Osteoblast (primary cell): ENCODE data around the gene SNCAIP. TPM values are rescaled to one million over a fixed set of nuclear protein-coding genes. Genes with fewer than 3 reads are reported as not detected.
"Not testable (repeated sequence)": the region's sequence is repeated elsewhere in the genome, so short reads cannot be mapped to it uniquely, and the experiment has no call there.

Experiments used
- DNase-seq: peaks from one replicate; pipeline ENCODE4 v3.0.0; 2011; ENCODE audit warnings: low spot score, mixed read lengths; ENCODE audit not compliant: insufficient read length; ENCODE audit errors: missing footprints
- H2AFZ ChIP-seq: 2 replicates; pipeline ENCODE4 v1.6.0; 2011; ENCODE audit warnings: mild to moderate bottlenecking, low read length
- H3K27ac ChIP-seq: 2 replicates; pipeline ENCODE4 v1.5.1; 2011; ENCODE audit warnings: mild to moderate bottlenecking, low read depth, low read length, moderate library complexity
- H3K27me3 ChIP-seq: 2 replicates; pipeline ENCODE4 v1.6.0; 2012; ENCODE audit warnings: mild to moderate bottlenecking, control low read depth, inconsistent platforms, low read length, moderate library complexity; ENCODE audit not compliant: insufficient read depth
- H3K36me3 ChIP-seq: 2 replicates; pipeline ENCODE4 v1.5.1; 2011; ENCODE audit warnings: mild to moderate bottlenecking, low read length, control low read depth, moderate library complexity; ENCODE audit not compliant: insufficient read depth
- H3K4me1 ChIP-seq: 2 replicates; pipeline ENCODE4 v1.5.1; 2011; ENCODE audit warnings: mild to moderate bottlenecking, low read length, control low read depth, moderate library complexity; ENCODE audit not compliant: insufficient read depth
- H3K4me2 ChIP-seq: 2 replicates; pipeline ENCODE4 v1.6.0; 2011; ENCODE audit warnings: mild to moderate bottlenecking, low read length; ENCODE audit not compliant: insufficient read depth
- H3K4me3 ChIP-seq: fragments of 200-600 bp; sonication (generic); 3 replicates; pipeline ENCODE4 v1.5.1; 2012; ENCODE audit warnings: mild to moderate bottlenecking, low read length, inconsistent platforms; ENCODE audit not compliant: insufficient read depth
- H3K79me2 ChIP-seq: 2 replicates; pipeline ENCODE4 v1.6.0; 2012; ENCODE audit warnings: mild to moderate bottlenecking, low read length, control low read depth, inconsistent platforms; ENCODE audit not compliant: insufficient read depth
- H3K9me3 ChIP-seq: 2 replicates; pipeline ENCODE4 v1.5.1; 2011; ENCODE audit warnings: low read depth, low read length, control low read depth
- H4K20me1 ChIP-seq: 2 replicates; pipeline ENCODE4 v1.6.0; 2012; ENCODE audit warnings: mild to moderate bottlenecking, low read length, control low read depth; ENCODE audit not compliant: insufficient read depth
- total RNA-seq: library from RNA; depleted of rRNA; stranded (reverse); fragments of >200 nt; gene quantifications from 2 replicates; pipeline ENCODE4 v1.2.3, GENCODE V29; 2012
- TF ChIP-seq, protein P1 (sequence below): IDR thresholded peaks from 2 replicates; pipeline ENCODE4 v1.5.1; 2011; ENCODE audit warnings: mild to moderate bottlenecking, low read depth, low read length, moderate library complexity; ENCODE audit errors: extremely low read depth

The SNCAIP gene
- total RNA-seq, 1 donor: 6.2 TPM

DNA sequence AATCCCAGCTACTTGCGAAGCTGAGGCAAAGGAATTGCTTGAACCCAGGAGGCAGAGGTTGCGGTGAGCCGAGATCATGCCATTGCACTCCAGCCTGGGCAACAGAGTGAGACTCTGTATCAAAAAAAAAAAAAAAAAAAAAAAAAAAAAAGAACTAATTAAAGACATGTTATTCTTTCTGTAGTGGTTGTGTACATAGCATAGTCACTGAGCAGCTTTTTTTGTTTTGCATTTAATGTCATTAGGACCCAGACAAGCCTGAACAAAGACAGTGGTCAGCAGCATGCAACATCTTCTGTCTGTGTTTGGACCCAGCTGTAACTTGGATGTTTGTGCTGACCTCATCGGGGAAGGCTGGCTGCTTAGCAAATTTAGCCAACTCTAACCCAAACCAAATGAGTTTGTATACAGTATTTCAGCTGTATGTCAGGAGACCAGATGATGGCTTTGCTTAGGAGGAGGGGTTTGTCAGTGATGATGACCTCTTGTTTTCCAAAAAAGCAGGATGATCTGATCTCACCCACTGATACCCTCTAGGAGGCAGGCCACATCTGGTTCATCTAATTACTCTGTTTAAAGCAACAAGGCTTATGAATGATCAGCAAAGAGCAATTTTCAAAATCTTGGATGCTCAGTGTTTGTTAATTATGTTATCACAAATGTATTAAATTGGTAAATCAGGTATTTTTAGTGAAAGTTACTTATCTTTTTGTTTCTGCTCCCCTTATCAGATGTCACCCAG, 39.5 kb downstream of the SNCAIP start:
- TF ChIP-seq, protein P1, sequence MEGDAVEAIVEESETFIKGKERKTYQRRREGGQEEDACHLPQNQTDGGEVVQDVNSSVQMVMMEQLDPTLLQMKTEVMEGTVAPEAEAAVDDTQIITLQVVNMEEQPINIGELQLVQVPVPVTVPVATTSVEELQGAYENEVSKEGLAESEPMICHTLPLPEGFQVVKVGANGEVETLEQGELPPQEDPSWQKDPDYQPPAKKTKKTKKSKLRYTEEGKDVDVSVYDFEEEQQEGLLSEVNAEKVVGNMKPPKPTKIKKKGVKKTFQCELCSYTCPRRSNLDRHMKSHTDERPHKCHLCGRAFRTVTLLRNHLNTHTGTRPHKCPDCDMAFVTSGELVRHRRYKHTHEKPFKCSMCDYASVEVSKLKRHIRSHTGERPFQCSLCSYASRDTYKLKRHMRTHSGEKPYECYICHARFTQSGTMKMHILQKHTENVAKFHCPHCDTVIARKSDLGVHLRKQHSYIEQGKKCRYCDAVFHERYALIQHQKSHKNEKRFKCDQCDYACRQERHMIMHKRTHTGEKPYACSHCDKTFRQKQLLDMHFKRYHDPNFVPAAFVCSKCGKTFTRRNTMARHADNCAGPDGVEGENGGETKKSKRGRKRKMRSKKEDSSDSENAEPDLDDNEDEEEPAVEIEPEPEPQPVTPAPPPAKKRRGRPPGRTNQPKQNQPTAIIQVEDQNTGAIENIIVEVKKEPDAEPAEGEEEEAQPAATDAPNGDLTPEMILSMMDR: no peak
- no peaks in the 10 kb centered on the region for H3K9me3 ChIP-seq
- no peak overlapping the region for H3K27ac ChIP-seq
- DNase-seq: peak; percentile 6
- H3K36me3 ChIP-seq: no peaks in the 10 kb centered on the region
- H3K27me3 ChIP-seq: no peaks in the 10 kb centered on the region
- no peaks in the 10 kb centered on the region for H4K20me1 ChIP-seq
- H3K4me1 ChIP-seq: no peaks in the 10 kb centered on the region
- no peaks in the 10 kb centered on the region for H3K79me2 ChIP-seq
- H2AFZ ChIP-seq: no peak overlapping the region
- H3K4me2 ChIP-seq: no peak overlapping the region
- no peak overlapping the region for H3K4me3 ChIP-seq

DNA sequence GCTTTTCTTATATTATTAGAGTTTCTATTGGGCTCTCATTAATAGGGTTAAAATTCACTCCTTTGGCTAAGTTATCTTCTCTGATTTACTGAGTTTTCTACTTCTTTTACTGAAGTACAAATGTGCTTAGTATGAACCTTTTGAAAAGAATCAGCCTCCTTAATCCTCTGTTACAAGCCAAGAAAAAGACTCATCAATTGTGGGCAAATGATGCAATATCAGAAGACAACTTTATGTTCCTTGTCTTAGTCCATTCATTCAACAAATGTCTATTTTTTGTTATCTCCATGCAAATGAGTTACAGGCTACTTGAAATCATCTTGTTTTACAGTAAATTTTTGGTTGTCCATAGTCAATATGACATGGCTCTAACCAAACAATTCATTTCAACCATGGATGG, 40.3 kb downstream of the SNCAIP start:
- no peak overlapping the region for H3K4me3 ChIP-seq
- no peaks in the 10 kb centered on the region for H3K27me3 ChIP-seq
- H3K4me1 ChIP-seq: no peaks in the 10 kb centered on the region
- H4K20me1 ChIP-seq: no peaks in the 10 kb centered on the region
- no peak for DNase-seq
- TF ChIP-seq, protein P1: no peak
- no peak overlapping the region for H3K4me2 ChIP-seq
- no peaks in the 10 kb centered on the region for H3K79me2 ChIP-seq
- no peak overlapping the region for H3K27ac ChIP-seq
- H3K36me3 ChIP-seq: no peaks in the 10 kb centered on the region
- no peak overlapping the region for H2AFZ ChIP-seq
- H3K9me3 ChIP-seq: no peaks in the 10 kb centered on the region

DNA sequence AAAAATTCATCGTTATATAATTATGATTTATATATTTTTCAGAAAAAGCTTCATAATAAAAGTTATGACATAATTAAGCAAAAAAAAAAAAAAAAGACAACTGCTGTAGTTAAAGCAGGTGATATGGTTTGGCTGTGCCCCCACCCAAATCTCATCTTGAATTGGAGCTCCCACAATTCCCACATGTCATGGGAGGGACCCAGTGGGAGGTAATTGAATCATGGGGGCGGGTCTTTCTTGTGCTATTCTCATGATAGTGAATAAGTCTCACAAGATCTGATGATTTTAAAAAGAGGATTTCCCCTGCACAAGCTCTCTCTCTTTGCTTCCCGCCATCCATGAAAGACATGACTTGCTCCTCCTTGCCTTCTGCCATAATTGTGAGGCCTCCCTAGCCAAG, 41.3 kb downstream of the SNCAIP start:
- not testable (repeated sequence) for H3K27ac ChIP-seq, H3K4me2 ChIP-seq, H2AFZ ChIP-seq, H3K79me2 ChIP-seq, H3K36me3 ChIP-seq, H3K4me3 ChIP-seq, H3K4me1 ChIP-seq, DNase-seq, H4K20me1 ChIP-seq, H3K9me3 ChIP-seq, H3K27me3 ChIP-seq

DNA sequence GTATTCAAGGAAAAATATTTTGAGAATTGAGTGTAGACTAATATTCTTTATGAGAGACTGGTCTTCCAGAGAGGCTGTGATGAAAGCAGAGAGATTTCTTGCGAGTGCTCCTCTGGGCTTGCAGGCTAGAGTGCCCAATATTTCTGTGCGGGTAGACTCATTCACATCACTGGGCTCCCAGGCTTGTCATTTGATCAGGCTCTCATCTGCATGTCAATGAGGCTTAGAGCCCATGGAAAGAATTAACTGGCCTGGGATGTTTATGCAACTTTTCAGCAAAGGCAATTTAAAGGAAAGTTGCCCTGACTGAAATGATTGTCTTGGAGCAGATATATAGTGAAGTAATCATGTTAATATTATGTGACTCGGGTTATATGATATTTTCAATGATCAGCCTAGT, 42.3 kb downstream of the SNCAIP start:
- no peak overlapping the region for H3K27ac ChIP-seq
- TF ChIP-seq, protein P1: no peak
- H3K36me3 ChIP-seq: no peaks in the 10 kb centered on the region
- no peaks in the 10 kb centered on the region for H4K20me1 ChIP-seq
- no peaks in the 10 kb centered on the region for H3K79me2 ChIP-seq
- no peak overlapping the region for H2AFZ ChIP-seq
- no peaks in the 10 kb centered on the region for H3K4me1 ChIP-seq
- no peak overlapping the region for H3K4me3 ChIP-seq
- H3K27me3 ChIP-seq: no peaks in the 10 kb centered on the region
- no peak overlapping the region for H3K4me2 ChIP-seq
- DNase-seq: no peak
- H3K9me3 ChIP-seq: no peaks in the 10 kb centered on the region
